GM18873 (cell line): ENCODE measurements around the gene MGMT.

ENCODE experiments used
- ATAC-seq: cut with Tn5 transposase; IDR thresholded peaks from one replicate; pipeline ENCODE4 v1.9.1; 2021; ENCODE audit warnings: mild to moderate bottlenecking, moderate library complexity, moderate number of reproducible peaks; ENCODE audit not compliant: unreplicated experiment, low FRiP score

Gene MGMT

DNA sequence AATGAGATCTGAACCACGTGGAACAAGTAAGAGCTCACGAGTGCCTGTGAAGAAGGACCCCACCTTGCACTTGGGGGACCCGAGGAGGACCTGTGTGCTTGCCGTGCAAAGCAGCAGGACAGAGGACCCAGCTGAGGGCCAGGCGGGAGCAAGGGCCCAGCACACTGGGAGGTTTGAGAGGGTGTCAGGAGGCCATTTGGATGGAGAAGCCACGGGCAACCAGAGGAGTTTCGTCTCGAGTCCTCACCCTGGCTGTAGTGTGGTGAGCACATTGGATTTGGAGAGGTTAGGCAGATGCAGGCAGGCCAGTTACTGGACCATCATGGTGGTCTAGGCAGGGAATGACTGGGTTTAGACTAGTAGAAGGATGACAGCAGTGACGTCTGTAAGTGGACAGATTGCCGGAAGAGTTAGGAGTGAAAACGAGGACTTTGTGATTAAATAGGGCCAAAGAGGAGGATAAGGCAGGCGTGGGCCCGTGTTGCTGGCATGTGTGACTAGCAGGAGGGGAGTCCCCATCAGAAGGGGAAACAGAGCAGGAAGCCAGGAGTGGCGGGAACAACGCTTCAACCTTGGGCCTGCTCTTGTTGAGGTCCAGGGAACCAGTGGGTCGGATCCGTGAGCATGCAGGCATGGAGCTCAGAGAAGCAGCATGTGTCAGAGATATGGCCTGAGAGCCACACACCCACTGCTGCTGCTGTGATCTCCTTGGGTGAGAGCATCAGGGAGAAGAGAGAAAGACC is 208.2 kb downstream of the MGMT start:
- ATAC-seq: no peak

DNA sequence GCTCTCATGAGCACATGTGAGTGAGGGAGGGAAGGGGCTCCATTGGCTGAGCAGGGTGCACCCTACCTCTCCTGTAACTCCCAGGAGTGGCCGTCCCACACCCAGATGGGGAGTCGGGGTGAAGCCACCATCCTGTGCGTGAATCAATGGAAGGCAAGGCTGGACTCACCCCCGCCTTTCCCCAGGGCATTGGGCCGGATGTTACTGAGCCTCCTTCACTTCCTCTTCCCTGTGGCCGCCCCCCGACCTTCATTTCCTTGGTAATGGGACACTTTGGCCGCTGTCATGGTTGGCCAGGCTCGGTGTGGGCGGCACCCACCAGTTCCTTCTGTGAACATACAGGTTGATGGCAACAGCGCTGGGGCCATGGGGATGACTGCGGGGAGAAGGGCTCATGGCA is 209.0 kb downstream of the MGMT start:
- no peak for ATAC-seq

DNA sequence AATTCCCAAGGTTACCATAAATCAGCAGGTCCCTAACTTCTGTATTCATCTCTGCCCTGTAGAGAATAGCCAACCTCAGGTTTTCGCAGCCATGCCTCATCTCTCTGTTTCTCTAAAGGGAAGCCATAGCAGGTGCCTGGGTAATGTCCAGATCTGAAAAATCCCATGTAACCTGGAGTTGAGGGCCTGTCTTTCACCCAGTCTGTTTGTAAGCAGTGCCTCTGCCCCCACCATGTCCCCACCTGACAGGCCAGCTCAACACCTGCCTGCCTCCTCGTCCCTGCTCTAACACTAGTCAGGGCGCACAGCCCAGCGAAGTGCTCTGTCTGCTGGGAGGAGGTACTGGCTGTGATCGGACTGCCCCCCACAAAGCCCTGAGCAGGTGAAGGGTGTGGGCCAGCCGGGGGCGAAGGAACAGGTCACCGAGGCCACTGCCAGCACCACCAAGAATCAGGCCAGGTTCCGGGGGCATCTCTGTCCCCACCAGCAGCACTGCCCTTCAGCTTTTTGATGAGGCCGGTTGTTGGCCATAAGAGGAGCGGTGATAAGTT is 210.4 kb downstream of the MGMT start:
- no peak for ATAC-seq

DNA sequence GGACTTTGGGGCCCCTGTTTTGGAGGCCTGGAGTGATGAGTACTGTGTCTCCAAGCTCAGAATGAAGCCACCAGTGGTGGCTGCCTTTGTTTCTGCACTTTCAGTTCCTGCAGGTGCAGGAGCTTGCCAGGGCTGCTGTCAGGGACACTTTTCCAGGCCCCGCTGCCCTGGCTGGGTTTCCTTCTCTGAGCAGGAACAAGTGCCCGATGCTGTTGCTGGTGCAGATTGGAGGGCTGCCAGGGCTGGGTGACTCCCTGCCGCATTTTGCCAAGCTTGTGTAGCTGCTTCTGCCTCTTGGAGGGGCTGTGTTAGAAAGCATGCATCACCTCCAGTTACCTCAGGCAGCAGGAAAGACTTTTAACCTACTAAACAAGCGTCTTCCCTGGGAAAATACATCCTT is 211.1 kb downstream of the MGMT start:
- no peak for ATAC-seq

DNA sequence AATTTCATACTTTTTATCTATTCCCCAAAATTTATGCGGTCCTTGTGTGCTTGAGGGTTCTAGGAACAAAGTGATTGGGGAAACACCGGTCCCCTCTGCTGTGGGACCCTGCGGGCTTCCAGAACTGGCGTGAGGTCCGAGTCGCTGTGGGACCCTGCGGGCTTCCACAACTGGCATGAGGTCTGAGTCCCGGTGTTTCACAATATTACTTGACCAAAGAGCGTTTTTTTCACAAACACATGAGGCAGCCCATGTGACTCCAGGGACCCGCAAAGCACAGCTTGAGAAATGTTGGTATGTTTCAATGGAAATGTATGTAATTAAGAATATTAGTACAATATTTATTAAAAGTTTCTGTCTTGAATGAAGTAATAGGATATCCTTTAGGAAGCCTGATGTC is 212.2 kb downstream of the MGMT start:
- ATAC-seq: no peak

DNA sequence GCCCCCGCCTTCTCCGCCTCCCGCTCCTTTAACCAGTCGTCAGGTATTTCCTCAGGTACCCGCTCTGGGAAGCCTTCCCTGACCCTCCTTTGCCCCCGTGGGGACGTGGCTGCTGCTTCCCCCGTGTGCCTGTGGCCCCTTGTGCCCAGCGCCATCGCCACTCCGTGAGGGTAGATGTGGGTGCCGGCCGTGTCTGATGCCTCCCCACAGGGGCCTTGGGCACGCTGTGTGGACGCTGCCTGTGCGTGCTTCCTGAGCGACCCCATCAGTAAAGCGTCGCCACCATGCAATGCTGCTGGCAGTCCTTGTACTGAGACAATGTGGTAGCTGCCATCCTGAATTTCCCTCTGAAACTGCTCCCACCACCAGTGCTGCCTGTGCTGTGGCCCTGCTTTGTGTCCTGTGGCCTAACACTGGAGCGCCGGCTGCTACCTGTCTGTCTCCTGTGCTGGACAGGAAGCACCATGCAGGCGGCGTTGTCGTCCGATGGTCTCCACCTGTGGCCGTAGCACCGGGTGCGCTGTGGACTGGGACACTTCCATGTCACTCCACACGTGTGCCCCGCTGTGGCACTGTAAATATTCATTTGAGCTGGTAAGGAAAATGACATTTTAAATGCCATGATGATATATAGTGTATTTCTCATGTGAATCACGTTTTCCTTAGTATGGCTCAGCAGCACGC is 213.8 kb downstream of the MGMT start:
- ATAC-seq: no peak

DNA sequence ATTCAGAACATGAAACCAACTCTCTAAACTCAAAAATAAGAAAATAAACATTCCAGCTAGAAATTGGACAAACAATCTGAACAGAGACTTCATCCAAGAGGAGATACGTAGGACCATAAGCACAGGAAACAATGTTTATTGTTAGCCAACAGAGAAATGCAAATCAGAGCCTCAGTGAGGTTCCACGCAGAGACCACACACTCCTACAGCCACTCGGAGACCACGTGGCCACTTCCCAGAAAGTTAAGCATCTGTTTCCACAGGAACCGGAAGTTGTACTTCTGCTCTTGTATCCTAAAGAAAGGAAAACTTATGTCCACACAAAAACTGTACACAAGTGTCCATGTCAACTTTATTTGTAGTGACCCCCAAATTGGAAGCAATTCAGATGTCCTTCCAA is 214.8 kb downstream of the MGMT start:
- no peak for ATAC-seq

DNA sequence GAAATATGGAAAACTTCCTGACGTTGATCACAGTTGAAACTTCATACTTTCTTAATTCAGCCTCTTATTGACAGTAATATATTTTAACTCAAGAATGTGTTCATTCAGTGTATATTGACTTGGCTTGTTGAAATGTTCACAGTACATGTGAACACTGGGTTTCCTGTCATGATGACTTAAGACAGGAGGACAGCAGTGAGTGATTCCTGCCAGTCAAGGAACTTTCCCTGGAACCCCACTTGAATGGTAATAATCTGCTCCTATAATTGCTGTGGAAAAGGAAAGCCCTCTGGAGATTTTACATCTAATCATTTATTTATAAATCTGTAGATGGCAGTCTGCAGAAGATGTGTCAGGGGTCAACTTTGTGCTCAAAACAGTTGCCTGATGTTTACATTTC is 216.5 kb downstream of the MGMT start:
- no peak for ATAC-seq

DNA sequence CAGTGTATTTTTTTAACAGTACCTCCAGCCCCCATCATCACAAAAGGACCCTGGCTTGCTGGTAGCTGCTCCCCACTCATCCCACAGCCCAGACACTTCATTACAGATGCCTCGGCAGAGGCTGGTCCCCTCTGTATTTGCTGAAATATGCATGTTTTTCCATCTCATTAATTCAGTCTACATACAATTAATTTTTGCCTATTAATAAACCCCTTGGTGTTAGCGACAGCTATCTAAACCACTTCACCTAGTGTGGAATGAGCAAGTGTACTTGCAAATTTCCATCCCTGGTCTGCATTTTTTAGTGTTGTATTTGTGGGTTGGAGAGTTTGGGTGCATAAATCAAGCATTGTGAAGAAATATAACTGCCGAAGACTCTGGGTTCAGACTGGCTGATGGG is 216.9 kb downstream of the MGMT start:
- no peak for ATAC-seq

DNA sequence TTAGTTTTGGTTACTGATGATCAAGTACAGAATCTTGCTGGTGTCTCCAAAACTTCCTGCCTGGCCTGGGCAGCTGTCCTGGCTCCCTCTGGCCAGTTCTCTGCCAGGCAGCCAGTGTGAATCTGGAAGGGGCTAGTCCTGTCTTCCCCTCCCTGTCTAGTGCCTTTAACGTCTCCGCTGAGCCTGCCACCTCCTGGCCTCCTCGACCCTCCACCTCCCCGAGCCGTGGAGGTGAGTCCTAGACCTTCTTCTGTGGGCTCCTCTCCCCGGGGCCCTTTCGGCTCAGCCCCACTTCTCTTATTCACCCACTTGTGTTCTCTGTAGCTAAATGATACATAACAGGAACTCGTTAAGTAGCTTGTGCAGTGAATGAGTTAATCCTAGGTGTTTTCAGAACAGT is 218.2 kb downstream of the MGMT start:
- no peak for ATAC-seq

DNA sequence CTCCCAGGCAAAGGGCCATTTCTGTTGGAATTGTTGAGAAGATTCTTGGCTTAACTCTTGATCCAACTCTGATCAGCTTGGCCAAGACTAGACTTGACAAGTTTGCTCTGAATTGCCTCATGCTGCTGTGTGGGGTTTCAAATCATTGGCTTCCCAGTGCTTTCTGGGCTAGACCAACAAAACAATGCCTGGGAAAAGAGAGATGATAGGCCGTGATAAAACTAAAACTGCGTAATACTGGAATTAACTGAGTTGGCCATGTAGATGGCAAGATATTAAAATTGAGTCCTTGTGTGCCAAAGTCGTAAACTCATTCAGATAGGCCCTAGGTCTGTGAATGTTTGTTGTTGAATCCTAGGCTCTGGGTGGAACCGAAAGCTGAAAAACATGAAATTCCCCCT is 222.6 kb downstream of the MGMT start:
- ATAC-seq: no peak

DNA sequence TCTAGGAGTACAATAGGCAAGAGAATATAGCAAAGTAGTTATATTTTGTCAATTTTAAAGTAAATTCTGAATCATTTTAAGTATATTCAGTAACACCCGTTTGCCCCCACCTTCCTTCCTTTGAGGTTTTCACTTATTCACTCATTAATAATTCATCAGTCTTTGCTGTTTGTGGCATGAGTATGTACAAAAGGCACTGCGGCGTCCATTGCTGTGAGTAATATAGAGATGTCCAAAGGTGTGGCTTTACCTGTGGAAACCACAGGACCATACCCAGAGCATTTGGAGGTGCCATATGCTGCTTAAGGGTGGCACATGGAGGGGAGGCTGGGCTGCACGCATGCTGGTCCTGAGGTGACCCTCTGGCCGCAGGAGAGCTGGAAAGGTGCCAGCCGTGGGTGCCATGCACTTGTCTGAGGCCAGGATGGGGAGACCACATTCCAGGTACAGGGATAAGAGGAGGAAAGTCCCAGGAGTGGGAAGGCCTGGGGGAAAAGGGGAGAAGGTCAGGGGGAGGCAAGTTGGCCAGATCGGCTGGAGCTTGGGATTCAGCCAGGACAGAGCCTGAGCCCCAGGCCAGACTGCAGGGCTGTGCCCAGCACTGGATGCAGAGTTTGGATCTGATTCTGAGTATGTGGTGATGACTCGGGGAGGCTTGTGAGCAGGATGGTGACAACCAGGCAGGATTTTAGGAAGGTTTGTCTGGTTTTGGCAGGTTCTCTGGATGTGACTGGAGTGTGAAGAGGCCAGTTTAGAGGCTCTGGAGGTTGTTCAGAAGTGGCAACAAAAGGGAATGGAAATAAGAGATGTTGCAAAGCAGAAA is 223.4 kb downstream of the MGMT start:
- no peak for ATAC-seq

DNA sequence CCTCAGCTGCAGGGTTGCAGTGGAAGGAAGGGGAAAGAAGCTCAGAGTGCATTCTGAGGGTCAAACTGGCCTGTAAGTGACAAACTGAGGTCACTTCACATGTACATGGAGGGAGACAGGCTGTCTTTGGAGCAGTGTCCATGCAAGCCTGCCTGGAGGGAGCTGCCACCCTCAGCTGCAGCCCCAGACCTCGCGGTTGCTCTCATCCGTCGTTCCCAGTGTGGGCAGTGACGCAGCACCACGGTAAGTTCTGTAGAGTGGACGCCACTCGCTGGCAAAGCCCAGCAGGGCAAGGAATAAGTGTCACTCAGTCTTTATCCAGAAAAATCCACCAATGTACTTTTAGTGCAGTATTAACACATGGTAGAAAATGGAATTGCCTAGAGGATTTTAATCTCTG is 225.7 kb downstream of the MGMT start:
- ATAC-seq: no peak

DNA sequence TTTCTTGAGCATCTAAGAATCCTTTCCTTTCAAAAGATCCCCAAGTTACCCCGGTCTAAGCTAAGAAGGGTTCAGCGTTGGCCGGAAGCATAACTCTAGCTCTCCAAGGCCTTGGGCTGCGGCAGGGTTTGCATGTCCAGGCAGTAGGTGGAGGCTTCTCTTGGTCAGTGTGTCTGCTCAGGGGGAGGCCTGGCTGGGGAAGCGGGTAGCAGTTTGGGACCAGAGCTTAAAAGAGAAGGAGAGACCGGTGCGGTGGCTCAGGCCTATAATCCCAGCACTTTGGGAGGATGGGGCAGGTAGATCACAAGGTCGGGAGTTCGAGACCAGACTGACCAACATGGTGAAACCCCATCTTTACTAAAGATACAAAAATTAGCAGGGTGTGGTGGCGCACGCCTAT is 226.3 kb downstream of the MGMT start:
- no peak for ATAC-seq

DNA sequence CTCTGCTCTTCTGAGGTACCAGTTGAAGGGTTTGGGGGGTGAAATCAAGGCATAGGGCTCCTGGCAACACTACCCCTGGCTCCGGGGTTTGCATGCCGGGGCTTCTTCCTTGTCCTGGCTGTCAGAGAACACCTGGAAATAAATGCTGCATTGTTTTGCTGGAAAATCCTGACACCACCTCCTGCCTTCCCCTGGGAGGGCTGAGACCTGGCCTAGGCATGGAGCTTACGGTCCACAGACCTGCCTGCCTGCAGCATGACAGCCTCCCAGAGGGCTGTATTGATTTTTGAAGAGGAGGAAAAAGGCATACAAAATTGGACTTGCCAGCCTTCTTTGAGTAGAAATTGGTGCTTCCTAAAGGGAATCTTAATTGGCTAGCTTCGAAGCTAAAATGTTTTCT is 227.1 kb downstream of the MGMT start:
- no peak for ATAC-seq

DNA sequence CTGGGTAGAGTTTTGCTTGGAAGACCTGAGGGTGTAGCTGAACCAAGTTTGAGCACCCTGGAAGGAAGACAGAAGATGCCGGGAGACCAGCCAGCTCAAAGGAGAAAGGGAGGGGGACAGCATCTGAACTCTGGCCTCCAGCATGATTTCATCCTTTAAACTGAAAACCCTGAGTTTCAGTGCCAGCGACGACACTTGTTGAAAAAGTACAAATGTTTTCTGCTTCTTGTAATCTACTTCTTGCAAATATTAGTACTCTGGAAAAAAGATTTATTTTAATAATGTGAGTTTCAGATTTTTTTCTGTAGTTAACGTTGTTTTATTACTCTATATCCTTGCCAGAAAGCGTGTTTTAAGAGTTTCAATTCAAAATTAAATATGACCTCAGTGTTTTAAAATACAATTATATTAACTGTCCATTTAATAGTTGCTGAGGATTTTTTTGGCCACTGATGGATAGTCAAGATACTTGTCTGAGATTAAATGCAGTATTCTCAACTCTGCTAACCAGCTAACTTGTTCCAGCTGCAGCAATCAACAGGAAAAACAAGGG is 227.7 kb downstream of the MGMT start:
- no peak for ATAC-seq

DNA sequence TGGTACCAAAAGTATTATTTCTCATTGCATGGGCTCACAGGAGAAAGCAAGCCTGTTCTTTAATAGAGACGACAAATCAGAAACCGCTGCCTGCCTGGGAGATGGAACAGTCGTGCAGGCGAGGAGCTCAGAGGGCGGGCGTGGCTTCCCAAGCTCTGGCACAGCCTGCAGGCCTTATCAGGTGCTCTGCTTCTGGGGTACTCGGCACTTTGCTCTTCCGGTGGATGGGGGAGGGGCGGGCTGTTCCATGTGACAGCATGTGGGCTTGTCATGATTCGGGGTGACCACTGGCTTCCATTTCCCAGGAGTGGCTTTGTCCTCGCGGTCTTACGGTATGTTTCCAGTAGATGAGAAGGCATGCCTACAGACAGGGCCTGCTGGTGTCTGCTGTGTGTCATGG is 228.6 kb downstream of the MGMT start:
- no peak for ATAC-seq

DNA sequence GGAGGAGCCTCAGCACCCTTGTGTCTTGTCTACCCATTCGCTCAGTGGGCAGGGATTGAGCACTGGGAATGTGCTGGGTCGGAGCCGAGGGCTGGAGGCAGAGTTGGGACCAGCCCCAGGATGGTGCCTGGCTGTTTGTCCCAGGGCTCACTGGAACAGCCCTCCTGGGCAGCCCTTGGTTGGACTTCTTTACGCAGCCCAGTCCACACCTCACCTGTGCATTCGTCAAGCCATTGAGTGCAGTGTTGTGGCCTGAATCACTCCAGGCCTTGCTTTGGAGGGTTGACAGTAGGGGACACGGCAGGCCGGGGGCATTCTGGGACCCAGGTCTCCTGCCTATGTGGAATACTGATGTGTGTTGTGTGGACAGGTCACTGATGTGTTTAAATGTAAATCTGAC is 229.6 kb downstream of the MGMT start:
- no peak for ATAC-seq

DNA sequence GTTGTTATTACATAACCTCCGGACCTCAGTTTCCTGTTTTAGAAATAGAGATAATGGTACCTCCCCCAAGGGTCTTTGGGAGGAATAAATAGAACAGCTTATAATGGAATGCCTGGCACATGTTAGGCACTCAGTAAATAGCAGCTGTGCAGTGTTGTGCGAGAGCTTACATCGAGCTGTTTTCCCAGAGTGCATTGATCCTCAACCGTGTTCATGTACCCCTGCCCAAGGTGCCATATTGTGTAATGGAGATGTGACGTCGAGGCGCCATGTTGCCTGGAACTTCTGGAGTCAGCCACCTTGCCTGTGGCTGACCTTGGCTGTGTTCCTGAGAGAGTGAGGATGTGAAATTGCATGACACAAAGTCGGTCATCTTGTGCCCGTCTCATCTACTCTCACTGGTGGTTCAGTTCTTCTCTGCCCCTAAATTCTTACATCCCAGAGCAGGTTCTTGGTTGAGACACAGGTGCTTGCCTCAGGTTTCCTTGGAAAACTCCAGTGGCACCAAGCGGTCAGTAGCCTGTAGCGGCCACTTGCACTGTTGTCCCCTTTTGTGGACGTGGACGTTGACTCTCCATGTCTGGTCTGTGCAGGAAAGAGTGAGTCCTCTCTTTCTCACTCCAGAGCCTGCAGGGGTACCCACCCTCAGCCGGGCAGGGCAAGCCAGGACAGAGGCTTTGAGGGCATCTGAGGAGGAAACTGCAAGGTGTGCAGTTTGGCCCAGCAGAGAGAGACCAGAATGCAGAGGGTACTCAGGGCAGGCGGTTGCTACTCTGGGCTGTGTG is 230.6 kb downstream of the MGMT start:
- ATAC-seq: no peak

DNA sequence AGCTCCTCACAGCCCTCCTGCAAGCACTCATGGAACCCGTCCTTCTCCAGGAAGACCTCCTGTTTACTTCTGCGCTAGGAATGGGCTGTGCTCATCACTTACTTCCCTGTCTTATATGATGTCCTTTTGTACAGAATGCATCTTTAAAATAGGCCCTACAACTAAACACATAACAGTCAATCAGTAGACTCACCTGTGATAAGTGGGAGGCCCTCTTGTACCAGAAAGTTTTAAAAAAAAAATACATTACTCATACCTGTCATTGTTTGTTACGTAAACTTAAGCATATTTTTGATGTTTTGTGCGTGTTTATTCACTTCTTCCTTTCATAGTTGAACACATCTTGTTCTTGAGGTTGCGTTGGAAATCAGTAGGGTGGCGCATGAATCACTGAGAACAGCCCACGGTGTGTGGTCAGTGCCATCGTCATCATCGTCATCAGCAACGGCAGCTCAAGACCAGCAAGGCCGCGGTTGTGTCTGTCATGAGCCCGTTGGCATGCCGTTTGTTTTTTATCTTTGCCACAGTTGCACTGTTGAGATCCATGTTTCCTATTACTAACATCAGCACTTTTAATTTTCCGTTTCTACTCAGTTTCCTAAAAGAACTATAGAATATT is 232.8 kb downstream of the MGMT start:
- ATAC-seq: no peak
